Measurements from ENCODE around the gene EHD4.

The EHD4 gene

DNA sequence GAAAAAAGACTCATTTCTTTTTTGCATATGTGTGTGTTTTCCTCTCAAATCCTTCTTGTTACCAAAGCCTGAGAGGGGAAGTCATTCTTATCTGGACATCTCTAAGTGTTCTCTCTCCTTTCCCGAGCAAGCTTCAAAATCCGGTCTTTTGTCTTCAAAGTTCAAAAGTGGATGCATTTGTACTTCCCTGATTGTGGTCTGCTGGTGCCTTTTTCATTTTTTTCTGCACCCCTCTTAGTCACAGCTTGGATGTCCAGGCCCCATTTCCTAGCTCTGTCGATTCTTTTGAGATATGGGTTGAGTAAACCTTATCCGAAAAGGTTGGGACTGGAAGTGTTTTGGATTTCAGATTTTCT, 34.8 kb downstream of the EHD4 start:
- DNase-seq (ENCODE audit: low spot score) (no peak), FAIRE-seq (no peak)

DNA sequence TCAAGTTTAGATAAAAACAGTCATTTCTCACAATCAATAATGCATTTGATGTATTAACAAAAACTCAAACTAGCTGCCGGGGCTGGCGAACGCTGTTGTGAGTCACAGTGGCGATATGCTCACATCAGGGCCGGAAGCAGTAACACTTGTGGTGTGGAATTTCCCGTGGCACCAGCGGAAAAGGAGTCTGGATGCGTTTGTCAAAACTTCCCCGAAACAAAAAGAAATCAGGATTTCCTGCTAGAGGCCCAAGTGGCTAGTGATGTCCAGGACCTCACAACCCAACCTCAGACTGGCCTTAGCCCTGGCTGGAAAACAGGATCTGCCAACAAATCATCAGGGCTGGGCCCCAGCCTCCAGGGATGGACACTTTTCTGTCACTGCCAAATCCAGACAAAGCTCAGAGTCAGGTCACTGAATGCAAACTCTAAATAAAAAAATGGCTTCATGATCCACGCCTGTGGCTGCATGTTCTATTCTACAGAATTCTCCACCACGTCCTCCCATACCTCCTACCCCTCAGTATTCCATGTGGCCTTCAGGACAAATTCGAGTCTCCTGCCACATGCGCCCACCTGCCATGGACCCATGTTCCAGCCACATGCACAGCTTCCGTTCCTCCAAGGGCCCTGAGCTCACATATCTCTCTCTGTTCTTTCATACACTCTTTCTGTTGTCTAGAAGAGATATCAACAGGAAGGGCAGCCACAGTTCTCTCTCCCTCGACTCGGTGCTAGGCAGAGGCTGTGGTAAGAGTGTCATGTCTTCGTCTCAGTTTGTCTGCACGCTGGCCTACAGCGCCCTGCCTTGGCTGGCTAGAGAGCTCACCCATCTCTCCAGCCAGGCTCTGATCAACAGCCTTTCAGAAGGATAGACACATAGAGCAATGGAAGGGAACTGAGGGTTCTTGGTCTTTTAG, 35.4 kb downstream of the EHD4 start:
- DNase-seq (ENCODE audit: low spot score), result peak; percentile 39
- FAIRE-seq, result no peak

- no peak for FAIRE-seq
- no peak for DNase-seq (ENCODE audit: low spot score)
These were observed 36.2 kb downstream of the EHD4 start for GRCh38 chr15:41936155-41936554.

GRCh38 chr15:41935566-41936020, 36.8 kb downstream of the EHD4 start:
- FAIRE-seq, result no peak
- DNase-seq (ENCODE audit: low spot score), result no peak

DNA sequence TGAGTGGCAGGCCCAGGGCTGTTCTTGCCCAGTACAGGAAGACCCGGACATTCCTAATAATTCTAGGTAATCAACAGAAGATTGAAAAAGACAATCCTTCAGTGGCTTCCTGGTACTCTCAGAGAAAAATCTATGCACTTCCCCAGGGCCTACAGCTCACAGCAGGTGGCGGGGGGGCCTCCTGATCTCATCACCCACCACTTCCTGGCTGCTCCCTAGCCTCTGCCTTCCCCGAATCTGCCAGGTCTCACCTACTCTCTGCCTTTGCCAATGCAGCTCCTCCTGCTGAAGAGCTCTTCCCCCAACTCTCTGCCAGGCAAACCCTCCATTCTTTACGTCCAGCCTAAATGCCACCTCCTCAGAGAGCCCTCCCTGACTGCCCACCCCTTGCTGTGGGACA, 37.5 kb downstream of the EHD4 start:
- FAIRE-seq, result peak; percentile 20
- DNase-seq (ENCODE audit: low spot score), result peak; percentile 78

DNA sequence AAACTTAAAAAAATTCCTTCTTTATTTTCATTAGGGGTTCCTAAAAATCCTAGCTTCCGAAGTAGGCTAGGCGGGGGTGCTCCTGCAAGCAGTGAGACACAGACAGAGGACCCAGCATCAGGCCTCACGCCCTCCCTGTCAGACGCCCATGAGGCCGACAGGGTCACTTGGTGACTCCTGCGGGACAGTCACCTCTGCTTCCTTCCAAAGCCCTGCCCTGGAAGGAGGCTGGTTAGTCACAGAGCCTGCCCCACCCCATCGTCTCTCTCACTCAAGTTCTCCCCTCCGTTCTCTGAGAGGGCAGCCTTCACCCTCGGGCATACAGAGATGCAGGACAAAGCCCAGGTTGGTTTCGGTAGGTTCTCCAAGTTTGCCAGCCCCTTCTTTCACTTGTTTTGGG, 38.6 kb downstream of the EHD4 start:
- peak; percentile 73 for DNase-seq (ENCODE audit: low spot score)
- peak; percentile 2 for FAIRE-seq

DNA sequence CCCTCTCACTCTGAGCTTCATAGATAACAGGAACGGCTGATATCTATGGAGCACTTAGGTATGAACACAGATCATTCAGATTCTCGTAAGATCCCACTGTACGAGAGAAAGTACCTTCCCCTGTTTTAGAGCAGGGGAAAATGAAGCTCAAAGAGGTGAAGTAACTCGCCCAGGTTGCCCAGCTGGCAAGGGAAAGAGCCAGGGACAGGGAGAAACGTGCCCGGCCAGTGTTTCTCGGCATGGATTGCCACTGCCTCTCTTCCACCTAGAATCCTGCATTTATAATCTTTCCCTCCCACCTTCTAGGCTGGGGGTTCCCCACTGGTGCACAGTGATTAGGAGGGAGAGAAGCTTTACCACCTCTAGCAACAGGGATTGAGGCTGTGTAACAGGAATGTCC, 39.0 kb downstream of the EHD4 start:
- DNase-seq (ENCODE audit: low spot score) (no peak), FAIRE-seq (no peak)

- no peak for DNase-seq (ENCODE audit: low spot score)
These were observed 39.7 kb downstream of the EHD4 start for GRCh38 chr15:41932511-41933289.

DNA sequence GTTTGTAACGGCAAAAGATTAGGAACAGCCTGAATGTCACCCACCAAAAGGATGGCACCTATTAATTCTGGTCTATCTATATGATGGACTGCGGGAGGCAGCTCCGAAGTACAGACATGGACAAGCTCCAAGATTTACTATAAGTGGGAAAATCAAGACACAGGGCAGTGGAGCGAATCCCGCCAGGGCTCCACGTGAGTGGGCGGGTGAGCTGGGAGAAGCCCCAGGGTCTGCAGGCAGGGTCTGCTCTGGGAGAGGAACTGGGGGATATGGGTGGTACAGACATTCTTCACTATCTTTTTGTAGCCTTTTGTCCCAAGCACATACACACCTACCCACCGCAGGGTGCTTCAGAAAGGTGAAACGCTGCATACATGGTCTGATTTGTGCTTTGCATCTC, 40.3 kb downstream of the EHD4 start:
- DNase-seq (ENCODE audit: low spot score) (no peak), FAIRE-seq (no peak)

More at GRCh38 chr15:41932511-41933289, 39.7 kb downstream of the EHD4 start:
- FAIRE-seq, result no peak

DNA sequence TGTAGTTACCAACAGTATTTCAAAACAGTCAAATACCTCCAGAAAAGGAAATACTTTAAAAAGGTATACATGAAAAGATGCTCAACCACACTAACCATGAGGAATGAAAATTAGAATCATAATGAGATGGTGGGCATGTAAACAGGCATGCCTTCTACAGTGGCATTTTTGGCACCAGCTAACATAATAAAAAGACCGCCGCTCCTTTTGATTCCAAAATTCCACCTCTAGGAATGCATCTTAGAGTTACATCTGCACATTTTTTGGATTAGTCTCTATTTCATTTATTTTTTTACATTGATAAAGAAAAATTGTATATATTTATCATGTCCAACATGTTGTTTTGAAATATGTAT, 41.5 kb downstream of the EHD4 start:
- no peak for FAIRE-seq

GRCh38 chr15:41930221-41930866, 42.0 kb downstream of the EHD4 start:
- FAIRE-seq (peak; percentile 90), DNase-seq (ENCODE audit: low spot score) (peak; percentile 94)

More for the DNA sequence above, 41.5 kb downstream of the EHD4 start:
- no peak for DNase-seq (ENCODE audit: low spot score)

GRCh38 chr15:41928637-41929620, 43.4 kb downstream of the EHD4 start:
- FAIRE-seq, result no peak
- no peak for DNase-seq (ENCODE audit: low spot score)

GRCh38 chr15:41928100-41928499, 44.3 kb downstream of the EHD4 start:
- DNase-seq (ENCODE audit: low spot score), result no peak
- FAIRE-seq, result no peak

- DNase-seq (ENCODE audit: low spot score) (no peak), FAIRE-seq (no peak)
These were observed 44.8 kb downstream of the EHD4 start for GRCh38 chr15:41927536-41927935.

DNA sequence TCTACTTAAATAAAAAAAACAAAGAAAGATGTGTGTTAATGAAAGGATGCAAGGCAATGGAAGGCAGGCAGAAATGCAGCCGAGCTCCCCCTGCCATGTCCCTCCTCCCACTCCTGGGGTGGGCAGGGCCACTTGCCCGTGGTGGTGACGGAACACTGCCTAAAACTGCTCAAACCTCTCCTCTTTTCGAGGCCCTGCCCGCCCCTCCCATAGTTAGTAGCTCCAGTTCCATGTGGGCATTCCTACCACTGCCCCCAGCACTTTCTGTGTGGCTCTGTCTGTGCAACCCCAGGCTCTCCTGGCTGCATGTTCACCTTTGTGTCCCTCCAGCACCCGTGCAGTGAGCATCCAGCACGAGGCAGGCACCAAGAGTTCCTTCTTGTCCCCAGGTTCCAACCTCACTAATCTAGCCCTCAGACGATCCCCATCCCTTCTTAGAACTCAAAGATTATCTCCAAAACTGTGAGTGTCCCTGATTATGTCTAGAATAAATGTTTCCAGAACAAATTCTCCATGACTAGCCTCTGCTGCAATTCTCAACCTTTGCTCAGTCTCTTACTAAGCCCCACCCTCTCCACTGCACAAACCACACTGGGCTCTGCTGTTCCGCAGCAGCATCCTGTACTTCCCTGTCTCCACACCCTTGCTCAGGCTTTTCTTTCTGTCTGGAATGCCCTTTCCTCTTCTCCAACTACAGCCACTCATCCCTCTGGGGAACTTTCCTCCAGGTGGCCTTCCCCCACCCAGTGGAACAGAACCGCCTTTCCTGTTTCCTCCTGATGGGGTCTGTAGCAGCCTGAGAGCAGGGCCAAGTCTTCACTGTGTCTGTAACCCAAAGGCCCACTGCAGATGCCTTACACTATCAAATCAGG, 45.9 kb downstream of the EHD4 start:
- FAIRE-seq (no peak), DNase-seq (ENCODE audit: low spot score) (no peak)

- DNase-seq (ENCODE audit: low spot score) (no peak), FAIRE-seq (no peak)
These were observed 47.2 kb downstream of the EHD4 start for GRCh38 chr15:41925086-41925608.

GRCh38 chr15:41923401-41923997, 48.9 kb downstream of the EHD4 start:
- FAIRE-seq, result no peak
- DNase-seq (ENCODE audit: low spot score), result no peak

DNA sequence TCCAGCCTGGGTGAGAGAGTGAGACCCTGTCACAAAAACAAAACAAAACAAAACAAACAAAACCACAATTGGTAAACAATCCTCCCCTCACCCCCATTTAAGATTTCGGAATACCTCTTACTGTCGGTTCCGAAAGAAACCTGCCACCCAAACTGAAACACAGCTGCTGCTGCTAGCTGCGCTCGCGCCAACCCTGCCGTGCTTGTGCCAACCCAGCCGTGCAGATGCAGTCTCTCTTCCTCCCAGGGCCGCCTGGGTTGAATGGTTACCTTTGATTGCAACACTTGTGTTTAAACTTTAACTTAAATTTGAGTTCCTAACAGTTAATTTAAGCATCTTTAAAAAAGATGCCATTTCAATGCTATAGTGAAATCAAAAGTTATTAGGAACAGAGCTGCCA, 50.0 kb downstream of the EHD4 start:
- FAIRE-seq (no peak), DNase-seq (ENCODE audit: low spot score) (no peak)

DNA sequence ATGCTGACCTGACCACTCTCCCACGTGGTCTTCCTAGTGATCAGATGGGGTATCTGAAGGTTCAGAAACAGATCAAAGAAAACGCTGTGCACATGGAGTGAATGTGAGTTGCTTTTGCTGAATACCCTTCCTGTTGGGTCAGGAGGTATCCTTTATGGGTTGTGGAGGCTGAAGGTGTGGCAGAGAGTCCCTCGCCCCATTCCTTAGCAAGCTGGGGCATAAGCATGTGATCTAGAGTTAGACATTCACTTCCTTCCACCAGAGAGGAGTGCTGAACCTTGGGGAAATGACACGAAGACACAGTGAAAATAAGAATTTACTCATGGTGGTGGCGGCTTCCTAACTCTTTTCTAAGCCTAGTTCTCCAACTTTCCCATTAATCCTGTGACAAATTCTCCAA, 50.7 kb downstream of the EHD4 start:
- no peak for DNase-seq (ENCODE audit: low spot score)
- FAIRE-seq, result no peak
